NCI-H187 (cell line): ENCODE data around the gene PLXNB2.
"Not testable (repeated sequence)": the region's sequence is repeated elsewhere in the genome, so short reads cannot be mapped to it uniquely, and the experiment has no call there.

ENCODE experiments used
- DNase-seq, 2 experiments: peaks; one replicate each; lab custom pipeline; 2025; lab: John Stamatoyannopoulos, UW

Gene PLXNB2

DNA sequence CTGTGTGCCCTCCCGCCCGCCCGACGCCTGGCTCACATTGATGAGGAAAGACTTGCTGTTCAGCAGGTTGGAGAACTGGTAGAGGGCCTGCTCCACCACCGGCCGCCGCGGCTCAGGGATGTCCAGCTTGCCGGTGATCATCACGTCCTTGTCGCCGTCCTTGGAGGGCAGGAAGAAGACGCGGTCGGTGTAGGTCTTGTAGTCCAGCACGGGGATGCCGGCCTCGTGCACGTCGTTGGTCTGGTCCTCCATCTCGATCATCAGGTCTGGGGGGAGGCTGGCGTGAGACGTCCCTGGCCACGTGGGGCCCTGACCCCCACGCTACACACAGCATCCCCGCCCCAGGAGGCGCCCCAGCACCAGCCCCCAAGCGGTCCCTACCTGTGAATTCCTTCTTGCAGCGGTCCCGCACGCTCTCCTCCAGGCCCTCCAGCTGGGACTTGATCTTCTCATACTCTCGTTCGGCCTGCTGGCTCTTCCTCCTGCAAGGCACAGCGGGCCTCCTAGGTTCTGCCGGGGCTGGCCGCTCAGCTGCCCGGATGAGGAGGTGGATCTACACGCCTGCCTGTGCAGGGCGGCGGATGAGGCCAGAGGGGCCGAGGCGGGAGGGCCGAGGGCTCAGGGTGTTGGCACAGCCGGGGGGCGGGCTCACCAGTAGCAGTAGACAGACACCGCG lies 26.6 kb downstream of the PLXNB2 start:
- no peak for DNase-seq

DNA sequence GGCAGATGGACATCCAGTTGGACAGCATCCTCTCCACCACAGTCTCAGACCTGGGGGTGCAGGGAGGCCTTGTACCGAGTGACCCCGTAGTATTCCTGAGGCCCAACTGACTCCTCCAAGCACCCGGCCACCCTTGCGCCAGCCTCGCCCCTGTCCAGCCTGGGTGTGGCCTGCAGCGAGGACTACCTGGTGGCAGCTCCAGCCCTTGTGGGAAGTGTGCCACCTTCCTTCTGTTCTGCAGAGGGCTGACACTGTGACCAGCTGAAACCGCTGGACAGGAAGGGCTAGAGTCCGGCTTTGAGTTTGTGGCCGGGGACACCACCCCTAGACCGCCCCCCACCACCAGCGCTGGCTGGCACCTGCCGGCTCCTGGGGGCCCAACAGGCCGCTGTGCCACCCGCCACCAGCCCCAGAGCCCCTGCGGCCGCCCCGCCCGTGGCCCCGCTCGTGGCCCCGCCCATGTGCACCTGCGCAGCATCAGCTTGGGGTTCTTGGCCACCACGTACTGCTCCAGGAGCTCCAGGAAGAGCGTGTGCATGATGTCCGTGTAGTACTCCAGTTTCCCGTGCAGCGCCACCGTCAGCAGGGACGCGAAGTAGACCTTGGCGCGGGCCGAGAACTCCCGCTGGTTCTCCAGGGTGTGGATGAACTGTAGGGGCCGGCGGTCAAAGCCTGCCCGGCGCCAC lies 27.3 kb downstream of the PLXNB2 start:
- DNase-seq = no peak

DNA sequence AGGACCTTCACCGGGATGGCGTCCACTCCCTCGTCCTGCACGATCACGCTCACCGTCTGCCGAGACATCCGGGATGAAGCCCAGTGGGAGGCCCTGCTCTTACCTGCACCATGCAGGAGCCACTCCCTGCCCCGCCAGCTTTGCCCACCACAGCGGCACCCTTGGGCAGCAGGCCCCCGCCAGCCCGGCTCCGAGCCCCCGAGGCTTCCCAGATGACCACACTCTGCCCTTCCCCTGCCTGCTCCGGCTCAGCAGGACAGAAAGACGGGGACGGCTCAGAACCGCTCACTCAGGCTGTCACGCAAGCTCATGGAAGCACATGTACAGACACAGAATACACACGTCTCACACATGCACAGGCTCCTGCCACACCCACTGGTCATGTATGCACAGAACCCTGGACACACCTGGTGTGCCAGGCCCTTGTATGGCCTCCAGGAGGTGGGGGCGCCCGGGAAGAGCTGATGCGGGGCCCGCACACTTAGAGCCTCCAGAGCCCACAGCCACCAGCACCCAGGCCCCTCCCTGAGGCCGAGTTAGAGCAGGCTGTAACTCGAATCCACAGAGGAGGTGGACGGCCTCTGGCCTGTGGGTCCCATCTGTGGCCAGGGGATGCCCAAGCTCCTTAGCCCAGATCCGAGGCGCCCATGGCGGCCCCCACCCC lies 28.4 kb downstream of the PLXNB2 start:
- DNase-seq = no peak

DNA sequence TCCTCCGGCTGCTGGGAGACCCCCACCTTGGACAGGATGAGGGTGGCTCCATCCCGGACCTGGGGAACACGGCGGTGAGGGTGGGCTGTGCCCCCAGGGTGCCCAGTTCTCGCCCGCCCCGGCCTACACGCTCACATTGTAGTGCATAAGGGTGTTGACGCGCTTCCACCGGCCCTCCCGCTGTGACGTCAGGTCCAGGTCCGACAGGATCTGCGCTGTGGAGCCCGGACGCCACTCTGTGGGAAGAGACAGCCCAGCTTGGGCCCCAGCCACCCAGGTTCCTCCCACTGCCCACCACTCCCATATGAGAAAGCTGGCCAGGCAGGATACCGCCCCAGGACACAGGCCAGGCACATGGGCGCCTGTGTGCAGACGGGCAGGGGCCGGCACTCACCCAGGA lies 29.0 kb downstream of the PLXNB2 start:
- DNase-seq = no peak

DNA sequence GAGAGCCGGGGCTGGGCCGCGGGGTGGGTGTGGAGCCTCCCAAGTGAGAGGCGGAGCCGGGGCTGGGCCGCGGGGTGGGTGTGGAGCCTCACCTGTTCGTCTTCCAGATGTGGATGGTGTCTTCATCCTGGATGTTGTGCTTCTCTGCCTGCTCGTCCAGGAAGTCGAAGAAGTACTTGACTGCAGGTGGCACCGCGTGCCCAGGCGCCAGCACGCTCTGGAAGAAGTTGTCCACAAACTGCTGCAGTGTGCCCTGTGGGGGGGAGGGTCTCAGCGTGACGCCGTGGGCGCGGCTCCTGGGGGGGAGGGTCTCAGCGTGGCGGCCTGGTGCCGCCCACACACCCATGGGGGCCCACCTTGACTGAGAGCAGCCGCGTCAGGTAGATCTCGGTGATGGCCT lies 29.7 kb downstream of the PLXNB2 start:
- DNase-seq = no peak

DNA sequence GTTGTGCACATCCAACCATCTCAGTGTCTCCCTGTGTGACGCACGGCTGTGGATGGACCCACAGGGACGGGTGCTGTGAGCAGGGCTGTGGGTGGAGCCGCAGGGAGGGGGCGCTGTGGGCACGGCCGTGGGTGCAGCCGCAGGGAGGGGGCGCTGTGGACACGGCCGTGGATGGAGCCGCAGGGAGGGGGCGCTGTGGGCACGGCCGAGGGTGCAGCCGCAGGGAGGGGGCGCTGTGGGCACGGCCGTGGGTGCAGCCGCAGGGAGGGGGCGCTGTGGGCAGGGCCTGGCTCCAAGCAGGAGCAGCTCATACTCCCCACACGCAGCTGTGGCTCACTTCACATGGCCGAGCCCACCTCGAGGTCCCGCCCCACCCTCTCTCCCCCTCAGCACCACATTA lies 31.3 kb downstream of the PLXNB2 start:
- no peak for DNase-seq

DNA sequence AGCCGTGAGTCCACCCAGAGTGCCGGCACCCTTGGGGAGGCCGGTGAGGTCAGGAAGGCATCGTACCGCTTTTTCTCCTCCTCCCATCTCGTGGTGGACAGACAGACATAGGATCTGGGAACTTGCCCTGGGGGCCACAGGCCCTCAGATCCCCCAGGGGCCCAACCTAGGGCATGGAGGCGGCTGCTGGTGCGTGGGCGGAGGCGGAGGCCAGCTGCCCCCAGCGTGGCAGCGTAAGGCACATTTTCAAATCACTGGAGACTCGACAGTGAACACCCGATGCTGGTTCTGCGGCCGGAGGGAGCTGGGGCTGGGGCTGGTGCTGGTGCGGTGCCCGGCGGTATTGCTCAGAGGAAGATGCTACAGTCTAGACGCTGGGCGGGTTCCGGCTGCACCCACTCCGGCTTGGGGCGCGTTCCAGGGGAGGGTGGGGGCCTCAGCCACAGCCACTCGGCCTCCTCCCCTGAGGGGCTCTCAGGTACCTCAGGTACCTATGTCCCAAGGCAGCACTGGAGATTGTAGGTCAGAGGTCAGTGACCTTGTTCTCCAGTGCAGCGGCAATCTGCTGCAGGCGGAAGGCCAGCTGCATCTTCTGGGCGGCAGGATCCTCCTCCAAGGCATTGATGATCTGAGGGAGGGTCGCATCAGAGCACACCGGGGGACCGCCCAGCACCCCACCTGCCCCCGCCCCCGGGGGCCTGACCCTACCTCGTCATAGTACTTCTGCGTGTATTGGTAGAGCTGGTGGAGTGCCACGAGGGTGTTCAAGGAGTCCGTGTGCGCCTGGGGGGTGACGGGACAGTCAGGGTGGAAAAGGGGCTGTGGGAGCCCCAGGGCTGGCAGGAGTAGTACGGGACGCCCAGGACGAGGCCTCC lies 32.0 kb downstream of the PLXNB2 start:
- DNase-seq = no peak

DNA sequence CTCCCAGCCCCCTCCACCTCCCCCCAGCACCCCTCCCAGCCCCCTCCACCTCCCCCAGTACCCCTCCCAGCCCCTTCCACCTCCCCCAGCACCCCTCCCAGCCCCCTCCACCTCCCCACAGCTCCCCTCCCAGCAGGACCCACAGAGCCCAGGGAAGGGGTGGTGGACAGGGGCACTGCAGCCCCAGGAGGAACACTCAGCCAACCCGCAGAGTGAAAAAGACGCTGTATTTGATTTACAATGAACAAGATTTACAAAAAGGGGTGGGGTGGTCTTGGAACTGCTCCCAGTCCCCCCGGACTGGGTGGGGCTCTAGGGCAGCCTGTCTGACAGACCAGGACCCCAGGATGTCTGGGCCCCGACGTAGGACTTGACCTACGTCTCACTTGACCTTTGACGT lies 32.7 kb downstream of the PLXNB2 start:
- DNase-seq = no peak

DNA sequence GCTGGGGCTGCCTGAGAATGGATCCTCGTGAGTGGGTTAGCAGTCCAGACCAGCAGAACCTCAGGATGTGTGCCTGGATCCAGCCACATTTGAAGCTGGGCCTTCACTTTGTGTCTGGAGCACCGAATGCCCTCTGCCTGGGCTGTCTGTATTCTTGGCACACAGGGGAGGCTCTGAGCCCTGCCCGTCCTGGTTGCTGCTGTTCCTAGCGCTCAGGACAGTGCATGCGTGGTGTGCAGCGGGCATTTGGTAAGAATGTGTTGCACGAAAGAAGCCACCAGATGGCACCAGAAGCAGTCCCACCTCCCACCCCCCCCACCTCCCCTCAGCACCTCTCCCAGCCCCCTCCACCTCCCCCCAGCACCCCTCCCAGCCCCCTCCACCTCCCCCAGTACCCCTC lies 33.1 kb downstream of the PLXNB2 start:
- DNase-seq = no peak

DNA sequence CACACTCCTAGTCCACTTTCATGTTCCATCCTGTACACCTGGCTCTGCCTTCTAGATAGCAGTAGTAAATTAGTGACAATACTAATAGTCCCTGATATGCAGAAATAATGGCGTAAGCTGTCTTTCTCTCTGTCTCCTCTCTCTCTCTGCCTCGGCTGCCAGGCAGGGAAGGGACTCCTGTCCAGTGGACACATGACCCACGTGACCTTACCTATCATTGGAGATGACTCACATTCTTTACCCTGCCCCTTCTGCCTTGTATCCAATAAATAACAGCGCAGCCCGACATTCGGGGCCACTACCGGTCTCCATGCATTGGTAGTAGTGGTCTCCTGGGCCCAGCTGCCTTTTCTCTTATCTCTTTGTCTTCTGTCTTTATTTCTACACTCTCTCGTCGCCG lies 33.7 kb downstream of the PLXNB2 start:
- DNase-seq = not testable (repeated sequence)

DNA sequence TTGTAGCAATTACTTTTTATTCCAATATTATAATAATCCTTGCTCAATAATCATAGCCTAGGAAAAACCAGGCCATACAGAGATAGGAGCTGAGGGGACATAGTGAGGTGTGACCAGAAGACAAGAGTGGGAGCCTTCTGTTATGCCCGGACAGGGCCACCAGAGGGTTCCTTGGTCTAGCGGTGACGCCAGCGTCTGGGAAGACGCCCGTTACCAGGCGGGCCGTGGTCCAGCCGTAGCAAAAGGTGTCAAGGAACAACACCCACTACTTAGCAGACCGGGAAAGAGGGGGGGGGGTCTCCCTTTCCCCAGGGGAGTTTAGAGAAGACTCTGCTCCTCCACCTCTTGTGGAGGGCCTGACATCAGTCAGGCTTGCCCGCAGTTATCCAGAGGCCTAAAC lies 34.1 kb downstream of the PLXNB2 start:
- not testable (repeated sequence) for DNase-seq

DNA sequence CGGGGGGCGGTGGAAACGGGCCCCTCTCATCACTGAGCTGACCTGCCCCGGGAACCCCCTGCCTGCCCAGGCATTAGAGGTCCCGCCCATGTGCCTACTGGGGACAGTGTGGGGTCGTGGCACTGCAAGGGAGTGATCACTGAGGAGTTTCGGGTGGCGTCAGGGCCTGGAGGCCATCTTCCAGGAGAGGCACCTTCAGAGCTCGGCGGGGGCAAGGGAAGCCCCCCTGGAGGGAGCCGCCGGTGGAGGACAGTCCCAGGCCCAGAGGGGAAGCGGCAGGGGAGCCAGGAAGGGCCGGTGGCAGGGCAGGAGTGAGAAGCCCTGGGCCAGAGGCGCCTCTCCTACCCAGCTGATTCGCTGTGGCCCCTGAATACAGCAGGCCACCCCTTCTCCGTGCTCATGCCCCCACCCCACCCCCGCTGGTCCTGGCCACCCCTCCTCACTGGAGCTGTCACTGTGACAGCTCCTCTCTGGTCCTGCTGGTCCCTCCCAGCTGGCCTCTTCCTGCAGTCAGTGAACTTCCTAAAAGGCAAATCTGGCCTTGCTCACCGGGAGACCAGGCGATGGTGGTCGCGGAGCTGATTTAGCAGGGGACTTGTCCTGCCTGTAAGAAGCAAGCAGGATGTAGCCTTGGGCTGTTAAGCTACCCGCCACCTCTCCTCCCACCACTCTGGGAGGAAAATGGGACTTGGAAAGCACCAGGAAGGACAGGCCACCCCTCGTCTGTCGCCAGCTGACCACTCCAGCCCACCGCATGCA lies 35.2 kb downstream of the PLXNB2 start:
- no peak for DNase-seq

DNA sequence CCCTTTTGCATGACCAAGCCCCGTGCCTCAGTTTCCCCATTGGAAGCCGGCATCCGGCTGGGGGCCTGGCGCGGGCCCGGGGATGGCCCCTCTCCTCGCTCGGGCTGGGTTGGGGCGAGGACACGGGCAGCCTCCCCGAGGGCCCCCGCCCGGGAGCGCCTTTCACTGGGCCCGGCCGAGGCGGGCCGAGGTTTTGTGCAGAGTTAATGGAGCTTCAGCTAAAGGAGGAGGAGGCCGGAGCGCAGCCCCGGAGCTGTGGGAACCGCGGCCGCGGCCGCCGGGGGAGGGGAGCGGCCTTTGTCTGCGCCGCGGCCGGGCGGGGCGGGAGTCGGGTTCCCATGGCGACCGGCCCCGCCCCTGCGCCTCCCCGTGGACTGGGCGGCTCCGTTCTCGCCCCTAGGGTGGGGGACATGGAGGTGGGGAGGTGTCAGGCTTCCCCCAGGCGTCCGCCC lies 35.9 kb downstream of the PLXNB2 start:
- DNase-seq = peak in 1 of 2 experiments; percentile 41

DNA sequence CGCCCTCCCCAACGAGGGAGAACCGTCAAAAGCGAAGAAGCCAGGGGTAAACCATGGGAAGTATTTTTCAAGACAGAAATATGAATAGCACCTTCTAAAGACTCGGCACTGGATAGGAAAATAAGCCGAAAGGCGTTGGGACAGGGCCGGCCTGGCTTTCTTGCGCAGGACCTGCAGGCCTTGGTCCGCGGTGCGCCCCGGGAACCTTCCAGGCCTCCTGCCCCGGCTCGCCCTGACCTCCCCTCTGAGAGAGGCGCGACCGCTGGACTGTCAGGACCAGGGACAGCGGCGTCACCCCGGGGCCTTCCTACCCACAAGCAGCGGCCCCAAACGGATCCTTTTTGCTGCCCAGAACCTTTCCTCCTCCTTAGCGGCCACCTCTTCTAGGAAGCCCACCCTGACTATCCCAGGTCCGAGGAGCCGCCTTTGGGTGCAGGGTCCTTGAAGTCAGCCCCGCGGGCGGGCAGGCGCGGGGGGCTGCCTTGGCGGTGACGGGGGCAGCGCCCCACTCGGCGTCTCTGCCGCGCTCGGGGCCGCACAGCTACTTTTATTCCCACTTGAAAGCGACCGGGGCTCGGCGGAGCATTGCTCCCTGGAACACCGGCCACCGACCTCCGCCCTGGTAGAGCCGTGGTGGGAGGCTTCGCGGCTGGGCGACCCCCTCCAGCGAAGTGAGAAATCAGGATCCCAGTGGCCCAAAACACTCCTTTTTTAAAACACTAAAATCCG lies 36.6 kb downstream of the PLXNB2 start:
- no peak for DNase-seq

DNA sequence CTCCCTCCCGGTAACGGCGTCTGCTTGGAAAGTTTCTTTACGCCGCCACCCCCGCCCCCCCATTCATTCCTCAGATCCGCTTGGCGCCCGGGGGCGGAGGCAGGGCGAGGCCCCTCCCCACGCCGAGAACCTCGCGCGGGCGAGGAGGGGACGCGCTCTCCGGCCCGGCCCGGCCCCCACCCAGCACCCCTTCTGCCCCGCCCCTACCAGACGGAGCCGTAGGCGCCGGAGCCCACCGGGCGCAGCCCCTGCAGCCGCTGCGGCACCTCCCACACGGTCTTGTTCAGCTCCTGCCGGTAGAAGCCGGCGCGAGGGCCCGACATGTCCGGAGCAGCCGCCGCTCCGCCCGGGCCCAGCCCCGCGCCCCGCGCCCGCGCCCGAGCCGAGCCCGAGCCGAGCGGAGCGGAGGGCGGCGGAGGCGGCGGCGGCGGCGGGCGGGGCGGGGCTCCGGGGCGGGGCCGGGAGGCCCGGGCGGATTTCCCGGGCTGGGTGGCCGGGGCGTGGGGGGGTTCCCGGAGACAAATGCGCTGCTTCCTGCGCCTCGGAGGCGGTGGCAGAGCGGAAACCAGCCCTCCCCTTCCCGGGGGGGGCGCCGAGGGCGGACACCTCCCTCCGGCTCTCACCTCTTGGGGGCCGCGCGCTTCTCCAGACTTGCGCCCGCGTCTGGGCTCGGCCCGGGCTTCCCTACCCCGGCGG lies 37.3 kb downstream of the PLXNB2 start, which contains the start of gene MAPK11:
MAPK11 (minus strand) TSS at position 411 of the 696 bp plus-strand sequence; CDS start at position 323, 88 bp downstream.
- DNase-seq = no peak

DNA sequence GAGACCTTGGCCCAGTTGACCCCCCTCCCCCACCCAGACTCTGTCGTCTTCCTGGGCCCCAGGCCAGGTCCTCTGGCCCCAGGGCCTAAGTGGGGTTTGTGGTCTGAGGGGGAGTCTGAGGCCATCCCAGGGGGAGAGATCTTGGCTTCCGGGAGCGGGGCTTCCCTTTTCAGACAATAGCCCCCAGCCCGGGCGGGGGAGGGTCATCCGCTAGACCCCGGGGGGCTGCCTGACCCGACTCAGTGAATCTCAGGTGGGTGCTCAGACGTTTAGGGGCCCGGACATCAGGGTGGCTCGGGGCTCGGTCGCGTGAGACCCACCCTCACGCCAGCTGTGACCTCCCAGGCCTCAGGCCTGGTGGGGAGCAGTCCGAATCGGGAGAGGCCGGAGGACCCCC lies 37.9 kb downstream of the PLXNB2 start:
- no peak for DNase-seq

DNA sequence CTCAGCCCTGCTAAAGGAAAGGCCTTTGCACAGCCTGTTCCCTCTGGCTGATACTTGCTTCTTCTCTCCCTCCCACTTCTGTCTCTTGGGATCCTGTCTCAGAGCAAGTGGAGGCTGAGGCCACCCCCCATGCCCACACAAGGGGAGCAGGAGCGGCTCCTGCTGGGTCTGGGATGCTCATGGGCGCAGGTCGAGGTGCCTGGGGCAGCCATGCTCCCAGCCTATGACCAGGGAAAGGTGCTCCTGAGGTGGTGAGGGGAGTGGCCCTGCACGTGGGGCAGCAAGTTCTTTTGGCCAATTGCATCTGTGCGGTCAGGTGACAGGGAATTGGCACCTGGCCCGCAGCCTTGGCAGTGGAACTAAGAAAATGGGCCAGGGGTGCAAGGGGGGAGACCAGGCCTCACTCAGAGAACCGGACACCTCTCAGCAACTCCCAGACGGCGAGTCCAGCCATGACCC lies 38.8 kb downstream of the PLXNB2 start:
- no peak for DNase-seq

DNA sequence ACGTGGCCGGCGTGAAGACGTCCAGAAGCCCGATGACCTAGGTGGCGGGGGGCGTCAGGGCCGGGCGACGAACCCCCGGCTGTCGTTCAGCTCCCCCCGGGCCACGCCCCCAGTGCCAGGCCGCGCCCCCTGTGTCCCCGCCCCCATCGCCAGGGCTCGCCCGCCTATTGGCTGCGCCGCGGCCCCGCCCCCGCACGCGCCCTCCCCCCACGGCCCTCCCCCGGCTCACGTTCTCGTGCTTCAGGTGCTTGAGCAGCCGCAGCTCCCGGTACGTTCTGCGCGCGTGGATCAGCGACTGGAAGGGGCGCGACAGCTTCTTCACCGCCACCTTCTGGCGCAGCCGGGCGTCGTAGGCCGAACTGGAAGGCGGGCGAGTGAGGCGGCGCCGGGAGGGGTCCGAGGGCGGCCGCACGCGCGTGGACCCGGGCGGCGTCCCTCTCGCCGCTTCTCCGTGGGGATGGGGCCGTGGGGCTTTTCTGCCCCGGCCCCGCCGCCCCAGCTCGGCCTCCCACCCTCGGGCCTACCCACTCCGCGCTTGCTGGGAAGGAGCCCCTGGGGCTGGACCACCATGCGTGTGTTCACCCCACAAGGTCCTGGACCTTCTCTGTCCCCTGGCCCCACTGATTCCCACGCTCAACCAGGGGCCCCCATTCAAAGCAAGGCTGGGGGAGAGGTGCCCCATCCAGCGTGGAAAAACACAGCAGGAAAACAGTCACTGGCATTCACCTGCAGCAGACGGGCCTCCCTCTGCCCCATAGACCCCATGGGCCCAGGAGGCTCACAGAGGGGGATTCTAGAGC lies 39.7 kb downstream of the PLXNB2 start:
- DNase-seq = no peak

DNA sequence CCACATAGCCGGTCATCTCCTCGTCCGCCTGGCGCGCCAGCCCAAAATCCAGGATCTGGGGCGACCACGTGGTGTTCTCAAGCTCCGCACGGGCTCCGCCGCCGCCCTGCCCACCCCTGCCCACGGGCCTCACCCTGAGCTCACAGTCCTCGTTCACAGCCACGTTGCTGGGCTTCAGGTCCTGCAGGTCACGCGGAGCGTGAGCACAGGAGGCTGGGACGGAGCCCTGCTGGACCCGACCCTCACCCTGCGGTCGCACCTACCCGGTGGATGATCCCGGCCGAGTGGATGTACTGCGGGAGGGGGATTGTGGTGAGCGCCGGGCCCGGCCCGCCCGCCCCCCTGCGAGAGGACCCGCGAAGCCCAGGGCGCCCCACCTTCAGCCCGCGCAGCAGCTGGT lies 40.5 kb downstream of the PLXNB2 start:
- DNase-seq = no peak
